Measurements from ENCODE around the gene RPRD2.

- TF ChIP-seq, protein P1, sequence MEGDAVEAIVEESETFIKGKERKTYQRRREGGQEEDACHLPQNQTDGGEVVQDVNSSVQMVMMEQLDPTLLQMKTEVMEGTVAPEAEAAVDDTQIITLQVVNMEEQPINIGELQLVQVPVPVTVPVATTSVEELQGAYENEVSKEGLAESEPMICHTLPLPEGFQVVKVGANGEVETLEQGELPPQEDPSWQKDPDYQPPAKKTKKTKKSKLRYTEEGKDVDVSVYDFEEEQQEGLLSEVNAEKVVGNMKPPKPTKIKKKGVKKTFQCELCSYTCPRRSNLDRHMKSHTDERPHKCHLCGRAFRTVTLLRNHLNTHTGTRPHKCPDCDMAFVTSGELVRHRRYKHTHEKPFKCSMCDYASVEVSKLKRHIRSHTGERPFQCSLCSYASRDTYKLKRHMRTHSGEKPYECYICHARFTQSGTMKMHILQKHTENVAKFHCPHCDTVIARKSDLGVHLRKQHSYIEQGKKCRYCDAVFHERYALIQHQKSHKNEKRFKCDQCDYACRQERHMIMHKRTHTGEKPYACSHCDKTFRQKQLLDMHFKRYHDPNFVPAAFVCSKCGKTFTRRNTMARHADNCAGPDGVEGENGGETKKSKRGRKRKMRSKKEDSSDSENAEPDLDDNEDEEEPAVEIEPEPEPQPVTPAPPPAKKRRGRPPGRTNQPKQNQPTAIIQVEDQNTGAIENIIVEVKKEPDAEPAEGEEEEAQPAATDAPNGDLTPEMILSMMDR (conservative IDR thresholded peaks at IDR 0.05): no peak
- TF ChIP-seq EZH2 (IDR thresholded peaks at IDR 0.05; ENCODE audit: low read depth): no peak
These were observed 21.8 kb downstream of the RPRD2 start for GRCh38 chr1:150385537-150386445.
